HG03064 (cell line): ENCODE measurements around the gene SERPINA5.

Source experiments
- ATAC-seq: cut with Tn5 transposase; IDR thresholded peaks from one replicate; pipeline ENCODE4 v1.9.1; 2021; ENCODE audit warnings: low read depth; ENCODE audit not compliant: unreplicated experiment

Gene SERPINA5

GRCh38 chr14:94548999-94549985 lies 31.9 kb upstream of the SERPINA5 start:
- ATAC-seq = no peak

GRCh38 chr14:94550041-94550440 lies 31.2 kb upstream of the SERPINA5 start:
- no peak for ATAC-seq

- no peak for ATAC-seq
Observed at GRCh38 chr14:94555991-94556390, 25.2 kb upstream of the SERPINA5 start.

- ATAC-seq = no peak
Observed at GRCh38 chr14:94557327-94557726, 23.9 kb upstream of the SERPINA5 start.

GRCh38 chr14:94558842-94559241 lies 22.4 kb upstream of the SERPINA5 start:
- no peak for ATAC-seq

- no peak for ATAC-seq
Observed at GRCh38 chr14:94559638-94560290, 21.5 kb upstream of the SERPINA5 start.

- no peak for ATAC-seq
Observed at GRCh38 chr14:94560291-94560665, 20.9 kb upstream of the SERPINA5 start.

- no peak for ATAC-seq
Observed at GRCh38 chr14:94560751-94561655, 20.2 kb upstream of the SERPINA5 start, which contains the start of gene SERPINA4. SERPINA4 (plus strand) TSS chr14:94561442; CDS start chr14:94563483, 2,041 bp downstream.

- ATAC-seq = no peak
Observed at GRCh38 chr14:94561656-94562010, 19.6 kb upstream of the SERPINA5 start.

GRCh38 chr14:94562022-94562421 lies 19.2 kb upstream of the SERPINA5 start:
- no peak for ATAC-seq

GRCh38 chr14:94562941-94563883 lies 18.0 kb upstream of the SERPINA5 start:
- no peak for ATAC-seq

- ATAC-seq = no peak
Observed at GRCh38 chr14:94564381-94564780, 16.8 kb upstream of the SERPINA5 start.

GRCh38 chr14:94568186-94568585 lies 13.0 kb upstream of the SERPINA5 start:
- ATAC-seq = no peak

GRCh38 chr14:94569381-94570001 lies 11.7 kb upstream of the SERPINA5 start:
- ATAC-seq = no peak

GRCh38 chr14:94570002-94570400 lies 11.2 kb upstream of the SERPINA5 start:
- ATAC-seq = no peak

GRCh38 chr14:94570440-94570839 lies 10.8 kb upstream of the SERPINA5 start:
- no peak for ATAC-seq

- no peak for ATAC-seq
Observed at GRCh38 chr14:94571395-94571794, 9.8 kb upstream of the SERPINA5 start.

GRCh38 chr14:94571950-94572349 lies 9.3 kb upstream of the SERPINA5 start:
- no peak for ATAC-seq

GRCh38 chr14:94572637-94573303 lies 8.5 kb upstream of the SERPINA5 start:
- no peak for ATAC-seq
